ENCODE results near the gene ATP12A. TPM values are rescaled to one million over a fixed set of nuclear protein-coding genes. Genes with fewer than 3 reads are reported as not detected.

The ATP12A gene
- polyA plus RNA-seq, 3 donors = not detected

DNA sequence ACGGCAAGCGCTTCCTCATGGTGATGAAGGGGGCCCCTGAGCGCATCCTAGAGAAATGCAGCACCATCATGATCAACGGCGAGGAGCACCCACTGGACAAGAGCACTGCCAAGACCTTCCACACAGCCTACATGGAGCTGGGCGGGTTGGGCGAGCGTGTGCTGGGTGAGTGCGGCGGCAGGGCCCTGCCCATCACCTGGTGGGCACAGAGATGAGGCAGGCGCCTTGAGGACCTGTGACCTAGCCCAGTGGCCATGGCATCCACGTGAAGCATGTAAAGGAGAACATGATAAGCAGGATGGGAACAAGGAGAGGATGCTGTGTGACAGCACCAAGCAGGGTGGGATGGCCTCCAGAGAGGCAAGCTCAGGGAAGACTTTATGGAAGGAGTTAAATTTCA lies 18.5 kb downstream of the ATP12A start:
- no peak for DNase-seq
- H3K9me3 Mint-ChIP-seq = peaks cover 0 to 3% (median 0%) of the 10 kb centered on the region in 7 donors
- H3K4me1 Mint-ChIP-seq = peaks cover 6% of the 10 kb centered on the region
- Histone ChIP-seq H3K4me3 (replicated peaks in 1 of 3; ENCODE audit: low read depth in 2 of 3, low read length in 3 of 3) (no peak overlapping the region), H3K27ac (ENCODE audit: low read depth in 1 of 2, low read length in 2 of 2) (no peak overlapping the region), H3K79me2 (ENCODE audit: insufficient read depth, low read length) (no peaks in the 10 kb centered on the region), H4K20me1 (ENCODE audit: insufficient read depth, low read length) (no peaks in the 10 kb centered on the region), H3K27me3 (ENCODE audit: control insufficient read depth in 2 of 2, insufficient read depth in 2 of 2, low read length in 2 of 2) (peaks cover 0 to 3% of the 10 kb centered on the region in 2 donors), H3K36me3 (replicated peaks in 1 of 2; ENCODE audit: control insufficient read depth in 1 of 2, insufficient read depth in 2 of 2, low read length in 2 of 2) (no peaks in the 10 kb centered on the region), H3K9ac (ENCODE audit: insufficient read depth, low read length, poor library complexity, severe bottlenecking) (no peak overlapping the region), H2AFZ (ENCODE audit: insufficient read depth, low read depth, low read length, poor library complexity, severe bottlenecking) (no peak overlapping the region), H3K9me3 (replicated peaks in 1 of 2; ENCODE audit: control insufficient read depth in 1 of 2, insufficient read depth in 1 of 2, low read length in 2 of 2) (no peaks in the 10 kb centered on the region), H3K4me1 (ENCODE audit: control insufficient read depth in 1 of 2, insufficient read depth in 2 of 2, low read length in 2 of 2) (no peaks in the 10 kb centered on the region), H3K4me2 (replicated peaks; ENCODE audit: extremely low read depth, low read length, poor library complexity, severe bottlenecking) (no peak overlapping the region)
- intact Hi-C loops (cut with micrococcal nuclease) = loop anchor here in 1 of 2 donors (10.0 kb wide), 1 partner anchor 276 kb away; no protein-coding TSS in a partner anchor
- WGBS (ENCODE audit: insufficient coverage) = 91% methylated on average over 11 of the region's 12 CpGs
- H3K4me3 Mint-ChIP-seq = no peak overlapping the region
- TF ChIP-seq, protein P1, sequence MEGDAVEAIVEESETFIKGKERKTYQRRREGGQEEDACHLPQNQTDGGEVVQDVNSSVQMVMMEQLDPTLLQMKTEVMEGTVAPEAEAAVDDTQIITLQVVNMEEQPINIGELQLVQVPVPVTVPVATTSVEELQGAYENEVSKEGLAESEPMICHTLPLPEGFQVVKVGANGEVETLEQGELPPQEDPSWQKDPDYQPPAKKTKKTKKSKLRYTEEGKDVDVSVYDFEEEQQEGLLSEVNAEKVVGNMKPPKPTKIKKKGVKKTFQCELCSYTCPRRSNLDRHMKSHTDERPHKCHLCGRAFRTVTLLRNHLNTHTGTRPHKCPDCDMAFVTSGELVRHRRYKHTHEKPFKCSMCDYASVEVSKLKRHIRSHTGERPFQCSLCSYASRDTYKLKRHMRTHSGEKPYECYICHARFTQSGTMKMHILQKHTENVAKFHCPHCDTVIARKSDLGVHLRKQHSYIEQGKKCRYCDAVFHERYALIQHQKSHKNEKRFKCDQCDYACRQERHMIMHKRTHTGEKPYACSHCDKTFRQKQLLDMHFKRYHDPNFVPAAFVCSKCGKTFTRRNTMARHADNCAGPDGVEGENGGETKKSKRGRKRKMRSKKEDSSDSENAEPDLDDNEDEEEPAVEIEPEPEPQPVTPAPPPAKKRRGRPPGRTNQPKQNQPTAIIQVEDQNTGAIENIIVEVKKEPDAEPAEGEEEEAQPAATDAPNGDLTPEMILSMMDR (IDR thresholded peaks at IDR 0.05) = no peak
- H3K27ac Mint-ChIP-seq = no peak overlapping the region
- H3K27me3 Mint-ChIP-seq (ENCODE audit: low read depth in 3 of 3) = peaks cover 3 to 6% (median 4%) of the 10 kb centered on the region in 3 donors
- H3K36me3 Mint-ChIP-seq = no peaks in the 10 kb centered on the region

DNA sequence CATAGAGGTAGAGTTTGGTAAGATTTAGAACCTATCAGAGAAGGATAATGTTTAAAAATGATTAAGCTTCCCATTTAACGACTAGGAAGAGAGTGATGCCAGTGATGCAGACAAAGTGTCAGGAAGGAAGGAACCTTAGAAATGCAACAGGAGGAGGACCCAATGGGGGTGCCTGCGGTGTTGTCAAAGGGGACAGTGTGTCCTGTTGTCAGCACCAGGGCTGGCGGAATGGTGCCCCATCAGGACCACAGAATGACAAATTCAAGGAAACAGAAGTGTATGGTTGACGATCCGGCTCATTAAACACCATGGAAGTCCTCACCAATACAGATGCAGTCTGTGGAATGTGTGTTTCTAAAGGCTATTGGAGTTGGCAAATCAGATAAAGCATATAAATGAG lies 19.3 kb downstream of the ATP12A start:
- Mint-ChIP-seq H3K27ac (no peak overlapping the region), H3K27me3 (ENCODE audit: low read depth in 3 of 3) (peaks cover 2 to 4% (median 3%) of the 10 kb centered on the region in 3 donors), H3K4me1 (no peaks in the 10 kb centered on the region), H3K36me3 (no peaks in the 10 kb centered on the region), H3K9me3 (peaks cover 0 to 3% (median 0%) of the 10 kb centered on the region in 7 donors), H3K4me3 (no peak overlapping the region)
- intact Hi-C loops (cut with micrococcal nuclease) = loop anchor here in 1 of 2 donors (10.0 kb wide), 1 partner anchor 275 kb away; no protein-coding TSS in a partner anchor
- 84% methylated on average over 3 of the region's 5 CpGs for WGBS (ENCODE audit: insufficient coverage)
- Histone ChIP-seq H3K9ac (ENCODE audit: insufficient read depth, low read length, poor library complexity, severe bottlenecking) (no peak overlapping the region), H3K4me3 (replicated peaks in 1 of 3; ENCODE audit: low read depth in 2 of 3, low read length in 3 of 3) (no peak overlapping the region), H3K4me1 (ENCODE audit: control insufficient read depth in 1 of 2, insufficient read depth in 2 of 2, low read length in 2 of 2) (no peaks in the 10 kb centered on the region), H4K20me1 (ENCODE audit: insufficient read depth, low read length) (no peaks in the 10 kb centered on the region), H3K79me2 (ENCODE audit: insufficient read depth, low read length) (no peaks in the 10 kb centered on the region), H3K36me3 (replicated peaks in 1 of 2; ENCODE audit: control insufficient read depth in 1 of 2, insufficient read depth in 2 of 2, low read length in 2 of 2) (no peaks in the 10 kb centered on the region), H3K27me3 (ENCODE audit: control insufficient read depth in 2 of 2, insufficient read depth in 2 of 2, low read length in 2 of 2) (no peaks in the 10 kb centered on the region), H3K27ac (ENCODE audit: low read depth in 1 of 2, low read length in 2 of 2) (no peak overlapping the region), H3K9me3 (replicated peaks in 1 of 2; ENCODE audit: control insufficient read depth in 1 of 2, insufficient read depth in 1 of 2, low read length in 2 of 2) (no peaks in the 10 kb centered on the region), H3K4me2 (replicated peaks; ENCODE audit: extremely low read depth, low read length, poor library complexity, severe bottlenecking) (no peak overlapping the region), H2AFZ (ENCODE audit: insufficient read depth, low read depth, low read length, poor library complexity, severe bottlenecking) (no peak overlapping the region)
- DNase-seq = no peak
- TF ChIP-seq, protein P1 (IDR thresholded peaks at IDR 0.05) = no peak

Data from CD14-positive monocyte (primary cell).